Activated CD4-positive, alpha-beta T cell treated with anti-CD3 and anti-CD28 coated beads, Interleukin-2, Interleukin-4, amounts not matched to agents 100 ng/mL and 50 ng/mL, durations not matched to agents 16 hours and 8 hours (primary cell): Measurements from ENCODE around the gene BMERB1.
A peak's percentile ranks its signal among the peaks of the same experiment; 100 is the strongest.
"Not testable (repeated sequence)": the region's sequence is repeated elsewhere in the genome, so short reads cannot be mapped to it uniquely, and the experiment has no call there.

Experiments used
- DNase-seq: peaks from one replicate; pipeline ENCODE4 v3.0.0-alpha.2; 2020; ENCODE audit warnings: low spot score

Gene BMERB1

DNA sequence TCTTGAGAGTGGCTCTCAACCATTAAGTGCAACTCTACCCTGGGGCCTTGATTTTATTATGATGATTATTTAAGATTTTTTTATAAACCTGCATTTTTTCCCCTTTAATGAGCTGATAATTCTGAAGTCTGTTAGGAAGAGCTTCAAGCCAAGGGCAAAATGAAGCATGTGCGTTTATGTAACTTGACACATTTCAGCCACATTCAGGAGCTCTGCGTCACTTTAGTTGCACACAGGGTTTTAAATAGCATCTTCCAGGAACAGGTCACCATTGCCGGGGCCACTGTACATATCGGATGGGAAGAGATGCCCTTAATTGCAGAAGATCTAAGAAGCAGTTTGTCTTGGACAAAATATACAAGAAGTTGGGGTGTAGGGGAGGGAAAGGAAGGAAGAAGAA is 89.6 kb downstream of the BMERB1 start:
- no peak for DNase-seq

DNA sequence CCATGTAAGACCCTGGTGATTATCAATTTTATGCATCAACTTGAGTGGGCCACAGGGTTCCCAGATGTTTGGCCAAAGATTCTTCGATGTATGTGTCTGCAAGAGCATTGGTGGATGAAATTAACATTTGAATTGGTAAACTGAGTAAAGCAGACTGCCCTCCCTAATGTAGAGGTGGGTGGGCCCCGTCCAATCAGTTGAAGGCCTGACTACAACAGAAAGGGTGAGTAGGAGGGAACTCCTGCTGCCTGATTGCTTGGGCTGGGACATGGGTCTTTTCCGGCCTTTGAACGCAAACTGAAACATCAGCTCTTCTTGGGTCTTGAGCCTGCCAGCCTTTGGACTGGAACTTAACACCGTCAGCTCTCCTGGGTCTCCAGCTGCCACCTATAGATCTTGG is 90.6 kb downstream of the BMERB1 start:
- DNase-seq: no peak

GRCh38 chr16:15526097-15526496 is 91.7 kb downstream of the BMERB1 start:
- DNase-seq: no peak

DNA sequence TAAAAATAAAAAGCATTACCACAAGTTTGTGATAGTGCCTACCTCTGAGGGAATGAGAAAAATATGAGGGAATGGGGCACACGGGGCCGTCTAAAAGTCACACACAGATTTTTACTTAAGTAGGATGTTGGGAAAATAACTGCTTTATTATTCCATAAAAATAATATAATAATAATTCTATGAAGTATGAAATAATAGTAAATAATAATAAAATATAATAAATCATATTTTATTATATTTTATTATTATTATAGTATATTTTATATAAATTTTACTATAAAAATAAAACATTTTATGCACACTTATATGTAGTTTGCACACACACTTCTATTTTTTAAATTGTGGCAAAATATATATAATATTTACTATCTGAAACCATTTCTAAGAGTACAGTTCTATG is 92.3 kb downstream of the BMERB1 start:
- no peak for DNase-seq

- no peak for DNase-seq
Observed at GRCh38 chr16:15529673-15530072, 95.3 kb downstream of the BMERB1 start.

DNA sequence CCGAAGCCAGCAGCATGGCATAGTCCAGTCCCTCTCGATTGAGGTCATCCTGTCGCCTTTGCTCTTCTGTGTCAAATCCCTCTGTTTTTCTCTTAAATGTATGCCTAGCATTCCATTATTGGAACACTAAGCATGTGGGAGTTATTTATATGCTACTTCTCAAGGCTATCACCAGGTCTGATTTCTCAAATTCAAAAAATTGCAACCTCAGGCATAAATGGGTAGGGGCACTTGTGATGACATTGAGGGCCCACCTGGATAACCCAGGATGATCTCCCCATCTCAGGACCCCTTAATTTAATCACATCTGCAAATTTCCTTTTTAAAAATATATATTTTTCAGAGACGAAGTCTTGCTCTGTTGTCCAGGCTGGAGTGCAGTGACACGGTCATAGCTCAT is 95.7 kb downstream of the BMERB1 start:
- DNase-seq: no peak

- DNase-seq: no peak
Observed at GRCh38 chr16:15532825-15533224, 98.4 kb downstream of the BMERB1 start.

- no peak for DNase-seq
Observed at GRCh38 chr16:15533386-15533785, 99.0 kb downstream of the BMERB1 start.

GRCh38 chr16:15535772-15536171 is 101.4 kb downstream of the BMERB1 start:
- no peak for DNase-seq

DNA sequence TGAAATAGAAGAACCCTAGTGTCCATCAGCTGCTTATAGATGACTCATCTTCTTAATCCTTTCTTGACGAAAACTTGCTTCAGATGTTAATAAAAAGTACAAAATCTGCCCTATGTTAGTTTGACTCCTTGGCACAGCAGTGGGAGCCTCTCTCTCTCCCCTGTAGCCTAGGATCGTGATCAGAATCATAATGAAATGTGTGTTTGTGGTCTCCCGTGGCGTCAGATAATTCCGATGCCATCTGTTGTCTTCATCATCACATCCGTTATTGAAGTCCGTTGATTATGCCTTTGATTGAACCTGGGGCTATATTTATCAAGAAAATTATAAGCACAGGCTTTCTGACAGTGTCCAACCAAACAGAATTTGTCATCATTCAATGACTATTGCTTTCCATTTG is 102.5 kb downstream of the BMERB1 start:
- no peak for DNase-seq

GRCh38 chr16:15538507-15538906 is 104.1 kb downstream of the BMERB1 start:
- DNase-seq: no peak

GRCh38 chr16:15539197-15539596 is 104.8 kb downstream of the BMERB1 start:
- no peak for DNase-seq

- DNase-seq: no peak
Observed at GRCh38 chr16:15542261-15542660, 107.9 kb downstream of the BMERB1 start.

DNA sequence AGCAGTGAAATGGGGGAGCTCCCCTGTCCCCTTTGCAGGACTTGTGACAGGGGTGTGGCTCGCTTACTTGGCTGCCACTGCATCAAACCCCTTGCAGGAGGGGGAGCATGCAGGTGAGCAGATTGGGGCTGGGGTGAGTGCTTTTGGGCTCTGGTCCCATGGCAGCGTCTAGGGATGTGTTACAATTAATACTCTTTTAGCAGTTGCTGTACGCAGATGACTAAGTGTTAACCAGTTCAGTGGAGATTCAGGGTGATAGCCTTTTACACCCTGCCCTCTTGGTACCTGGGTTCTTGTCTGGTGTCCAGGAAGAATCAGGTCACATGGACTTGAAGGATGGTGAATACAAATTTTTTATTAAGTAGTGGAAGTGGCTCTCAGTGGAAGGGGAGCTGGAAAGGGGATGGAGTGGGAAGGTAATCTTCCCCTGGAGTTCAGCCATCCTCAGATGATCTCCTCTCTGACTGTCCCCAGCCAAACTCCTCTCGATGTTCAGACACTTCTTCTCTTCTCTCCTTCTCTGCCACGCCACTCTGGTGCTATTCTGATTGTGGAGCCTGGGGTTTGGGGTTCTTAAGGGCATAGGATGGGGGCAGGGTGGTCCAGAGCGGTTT is 108.5 kb downstream of the BMERB1 start:
- DNase-seq: no peak

- no peak for DNase-seq
Observed at GRCh38 chr16:15544405-15544804, 110.0 kb downstream of the BMERB1 start.

DNA sequence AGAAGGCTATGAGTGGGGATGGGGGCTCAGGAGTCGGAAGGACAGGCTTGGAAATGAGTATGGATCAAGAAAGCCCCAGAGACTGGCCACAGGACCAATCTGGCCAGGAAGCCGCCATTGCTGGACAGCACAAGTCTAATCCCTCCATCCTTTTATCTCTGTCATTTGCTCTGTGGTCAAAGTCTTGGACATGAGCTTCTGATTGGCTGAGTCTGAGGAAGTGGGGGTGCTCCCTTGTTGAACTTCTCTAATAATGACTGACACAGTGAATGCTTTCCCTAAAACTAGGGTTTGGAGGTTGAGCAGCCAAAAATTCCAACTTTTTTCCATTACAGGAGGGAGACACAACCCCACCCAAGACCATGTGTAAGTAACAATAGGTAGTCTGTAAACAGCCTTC is 111.2 kb downstream of the BMERB1 start:
- DNase-seq: no peak

- DNase-seq: not testable (repeated sequence)
Observed at GRCh38 chr16:15547072-15547767, 112.8 kb downstream of the BMERB1 start.

- DNase-seq: no peak
Observed at GRCh38 chr16:15547768-15548096, 113.3 kb downstream of the BMERB1 start.

- DNase-seq: no peak
Observed at GRCh38 chr16:15548482-15548891, 114.1 kb downstream of the BMERB1 start.

GRCh38 chr16:15552507-15552906 is 118.1 kb downstream of the BMERB1 start:
- DNase-seq: peak; percentile 35

GRCh38 chr16:15553313-15554088 is 119.1 kb downstream of the BMERB1 start:
- DNase-seq: peak; percentile 35

DNA sequence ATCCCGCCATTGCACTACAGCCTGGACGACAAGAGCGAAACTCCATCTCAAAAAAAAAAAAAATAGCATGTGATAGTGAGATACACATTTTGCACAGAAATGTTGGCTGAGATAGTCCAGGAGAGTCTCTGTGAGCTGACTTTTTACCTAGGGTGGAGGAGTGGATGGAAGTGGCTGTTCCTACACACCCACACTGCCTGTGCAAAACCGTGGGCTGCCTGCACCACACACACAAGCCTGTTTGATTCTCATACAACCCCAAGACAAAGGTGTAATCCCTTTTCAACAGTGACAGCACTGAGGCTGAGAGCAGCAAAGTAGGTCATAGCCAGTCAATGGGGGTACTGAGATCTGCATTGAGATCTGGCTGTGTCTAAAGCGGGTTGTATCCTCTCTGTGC is 121.7 kb downstream of the BMERB1 start:
- DNase-seq: no peak

DNA sequence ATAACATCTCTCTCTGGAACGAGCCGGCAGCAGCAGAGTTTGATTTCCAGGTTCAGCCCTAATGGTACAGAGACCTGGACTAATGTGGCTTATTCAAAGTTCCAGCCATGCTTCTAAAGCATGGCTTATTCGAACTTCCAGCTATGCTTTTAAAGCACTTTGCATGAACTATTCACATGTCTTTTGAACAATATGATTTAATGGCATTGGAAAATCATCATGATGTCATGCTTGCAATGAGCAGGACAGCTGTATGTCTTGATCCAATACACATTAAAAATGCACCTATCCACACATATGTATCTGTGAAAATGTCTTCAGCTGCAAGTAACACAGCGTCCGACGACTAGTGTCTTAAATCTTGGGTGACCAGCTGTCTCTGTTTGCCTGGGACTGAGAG is 122.9 kb downstream of the BMERB1 start:
- DNase-seq: no peak
